Fibroblast of peridontal ligament (primary cell): ENCODE results near the gene PTPRE.
"Not testable (repeated sequence)": the region's sequence is repeated elsewhere in the genome, so short reads cannot be mapped to it uniquely, and the experiment has no call there.

ENCODE experiments used
- DNase-seq: peaks from one replicate; pipeline ENCODE4 v3.0.0-alpha.2; 2010; ENCODE audit errors: extremely low read depth

Gene PTPRE

DNA sequence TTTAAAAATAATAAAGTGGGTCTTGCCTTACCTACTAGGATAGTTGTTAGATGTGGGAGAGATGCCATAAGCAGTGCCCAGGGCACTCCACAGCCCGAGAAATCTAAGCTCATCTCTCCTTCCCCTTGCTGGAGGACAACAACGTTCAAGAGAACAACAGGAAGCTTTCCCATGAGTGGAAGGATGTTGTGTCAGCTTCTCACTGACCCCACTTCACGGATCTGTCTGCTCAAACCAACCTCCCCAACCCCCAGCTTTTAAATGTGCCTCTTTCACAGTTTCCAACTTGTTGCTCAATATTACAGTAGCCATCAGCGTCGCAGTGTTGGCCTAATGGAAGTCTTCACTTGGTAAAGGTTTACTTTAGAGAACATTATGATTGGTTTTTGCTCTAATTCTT lies 72.1 kb downstream of the PTPRE start:
- no peak for DNase-seq

DNA sequence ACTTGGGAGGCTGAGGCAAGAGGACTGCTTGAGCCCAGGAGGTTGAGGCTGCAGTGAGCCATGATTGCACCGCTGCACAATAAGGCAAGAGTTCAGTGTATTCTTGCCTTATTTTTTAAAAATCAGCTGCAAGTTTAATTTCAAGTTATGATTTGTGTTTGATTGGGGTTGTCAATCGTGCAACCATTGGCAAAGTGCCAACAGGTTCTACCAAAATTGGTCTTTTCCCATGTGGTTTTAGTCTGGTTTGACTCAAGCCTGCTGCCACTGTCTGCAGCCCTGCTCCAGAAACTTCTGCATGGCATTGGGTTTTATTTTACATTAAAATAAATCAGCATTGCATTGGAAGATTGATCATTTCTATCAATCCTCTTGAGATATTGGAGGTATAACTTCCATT lies 72.7 kb downstream of the PTPRE start:
- DNase-seq, result no peak

DNA sequence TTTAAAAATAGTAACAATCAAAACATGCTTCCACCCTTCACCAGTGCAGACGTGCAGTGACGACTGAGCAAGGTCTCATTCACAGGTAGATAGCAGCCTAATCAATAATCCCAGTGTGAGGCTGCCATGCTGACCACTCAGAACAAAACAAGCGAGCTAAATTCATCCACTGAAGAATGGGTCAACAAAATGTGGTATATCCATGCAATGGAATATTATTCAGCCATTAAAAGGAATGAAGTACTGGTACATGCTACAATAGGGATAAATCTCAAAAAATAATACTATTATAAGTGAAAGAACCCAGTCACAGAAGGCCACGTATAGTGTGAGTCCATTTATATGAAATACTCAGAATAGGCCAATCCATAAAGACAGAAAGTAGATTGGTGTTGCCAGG lies 74.0 kb downstream of the PTPRE start:
- DNase-seq, result no peak

DNA sequence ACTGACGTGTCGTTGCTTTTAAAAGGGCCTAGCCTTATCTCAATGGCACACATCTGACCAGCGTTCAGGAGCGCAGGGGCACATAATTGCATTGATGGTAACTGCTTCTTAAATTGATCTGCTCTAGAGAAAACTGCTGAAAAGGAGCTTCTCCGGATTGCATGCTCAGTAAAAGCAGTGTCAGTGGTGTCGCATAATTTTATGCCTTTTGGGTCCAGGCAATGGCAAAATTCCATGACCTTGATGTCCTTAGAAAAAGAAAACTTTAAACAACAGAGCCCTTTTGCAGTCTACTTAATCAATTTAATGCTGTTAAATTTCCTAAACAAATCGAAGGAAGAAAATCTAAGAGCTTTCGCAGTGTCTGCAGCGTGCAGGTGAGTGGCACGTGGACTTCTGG lies 75.7 kb downstream of the PTPRE start:
- DNase-seq, result no peak

DNA sequence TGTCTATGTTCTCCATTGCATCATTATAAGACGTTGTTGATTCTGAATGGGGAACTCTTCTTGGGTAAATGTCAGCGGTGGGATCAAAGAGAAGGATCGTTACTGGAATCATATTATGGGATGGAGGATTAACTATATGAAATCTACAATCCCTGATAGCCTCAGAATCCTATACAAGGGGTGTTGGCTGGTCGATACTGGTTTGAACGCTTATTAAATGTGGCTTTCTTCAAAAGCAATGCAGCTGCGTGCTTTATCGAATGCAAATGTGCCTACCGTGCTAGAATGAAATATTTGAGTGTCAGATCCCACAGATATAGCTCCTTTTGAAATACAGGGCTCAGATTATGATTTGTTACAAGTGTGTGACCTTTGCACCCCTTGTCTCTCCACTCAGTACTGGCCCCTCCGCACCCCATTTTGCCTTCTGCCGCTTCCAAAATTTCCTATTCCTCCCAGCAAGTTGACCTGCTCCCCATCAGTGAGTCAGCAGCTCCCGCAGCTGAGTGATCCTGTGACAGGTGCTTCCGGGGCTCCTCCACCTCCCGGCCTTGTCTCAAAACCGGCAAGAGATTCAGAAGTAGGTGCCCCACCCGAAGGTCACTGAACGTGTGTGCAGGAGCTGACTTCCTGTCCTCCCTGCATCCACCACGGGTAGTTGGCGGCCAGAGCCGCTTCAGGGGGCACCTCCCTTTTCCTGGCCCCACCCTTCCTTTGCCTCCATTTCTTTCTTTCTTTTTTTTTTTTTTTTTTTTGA lies 76.6 kb downstream of the PTPRE start:
- DNase-seq, result no peak

DNA sequence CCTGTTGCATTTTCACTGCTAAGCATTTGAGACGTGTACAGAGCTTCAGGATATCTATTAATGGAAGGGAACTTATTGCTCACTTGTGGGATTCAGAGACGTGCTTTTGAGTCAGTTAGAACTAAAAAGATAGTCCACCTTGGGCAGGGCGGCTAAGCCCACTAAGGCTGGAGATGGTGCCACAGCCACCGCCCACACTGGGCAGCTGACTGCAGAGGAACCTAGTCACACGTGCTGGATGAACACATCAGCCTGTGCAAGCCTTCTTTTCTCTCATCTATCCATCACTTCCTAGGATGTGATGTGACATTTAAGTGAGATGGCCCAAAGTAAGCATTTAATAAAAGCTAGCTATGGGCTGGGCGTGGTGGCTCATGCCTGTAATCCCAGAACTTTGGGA lies 78.0 kb downstream of the PTPRE start:
- no peak for DNase-seq

DNA sequence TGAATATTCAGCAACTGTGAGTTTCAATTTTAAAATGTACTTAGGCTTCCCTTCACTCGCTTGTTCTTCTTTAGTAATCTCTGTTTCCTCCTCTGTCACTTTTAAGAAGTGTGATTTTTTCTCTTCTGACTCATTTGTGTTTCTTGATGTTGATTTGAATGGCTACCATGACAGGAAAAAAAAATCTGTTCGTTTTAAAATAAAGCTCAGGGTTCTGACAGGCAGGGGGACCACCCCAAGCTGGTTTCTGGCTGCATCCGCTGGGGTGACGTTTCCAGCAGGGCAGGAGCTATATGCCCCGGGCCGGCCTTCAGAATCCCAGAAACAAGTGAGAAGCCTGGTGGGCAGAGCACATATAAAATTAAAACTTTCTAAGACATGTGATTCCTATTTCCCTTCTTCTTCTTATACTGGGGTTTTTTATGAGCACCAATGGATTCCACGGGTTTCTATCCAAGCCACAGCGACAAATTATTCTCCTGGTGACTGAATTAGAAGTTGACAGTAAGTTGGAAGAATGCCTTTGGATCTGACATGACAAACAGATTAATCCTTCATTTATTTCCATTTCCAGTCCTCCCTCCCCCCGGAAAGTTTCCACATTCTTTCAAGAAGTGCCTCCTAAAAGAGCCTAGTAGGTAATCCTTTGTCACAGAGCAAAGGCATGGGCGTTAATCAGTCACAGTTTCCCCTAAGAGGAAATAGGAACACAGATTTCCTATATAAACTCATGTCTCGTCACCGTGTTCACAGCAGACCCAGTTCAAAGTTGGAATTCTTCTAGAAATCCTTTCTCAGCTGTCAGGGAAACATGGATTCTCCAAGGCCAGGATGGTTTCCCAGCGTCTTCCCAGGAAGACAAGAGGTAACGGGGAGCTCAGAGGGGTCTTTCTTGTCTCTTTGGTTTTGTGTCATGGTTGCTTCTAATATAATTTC lies 79.9 kb downstream of the PTPRE start:
- no peak for DNase-seq

DNA sequence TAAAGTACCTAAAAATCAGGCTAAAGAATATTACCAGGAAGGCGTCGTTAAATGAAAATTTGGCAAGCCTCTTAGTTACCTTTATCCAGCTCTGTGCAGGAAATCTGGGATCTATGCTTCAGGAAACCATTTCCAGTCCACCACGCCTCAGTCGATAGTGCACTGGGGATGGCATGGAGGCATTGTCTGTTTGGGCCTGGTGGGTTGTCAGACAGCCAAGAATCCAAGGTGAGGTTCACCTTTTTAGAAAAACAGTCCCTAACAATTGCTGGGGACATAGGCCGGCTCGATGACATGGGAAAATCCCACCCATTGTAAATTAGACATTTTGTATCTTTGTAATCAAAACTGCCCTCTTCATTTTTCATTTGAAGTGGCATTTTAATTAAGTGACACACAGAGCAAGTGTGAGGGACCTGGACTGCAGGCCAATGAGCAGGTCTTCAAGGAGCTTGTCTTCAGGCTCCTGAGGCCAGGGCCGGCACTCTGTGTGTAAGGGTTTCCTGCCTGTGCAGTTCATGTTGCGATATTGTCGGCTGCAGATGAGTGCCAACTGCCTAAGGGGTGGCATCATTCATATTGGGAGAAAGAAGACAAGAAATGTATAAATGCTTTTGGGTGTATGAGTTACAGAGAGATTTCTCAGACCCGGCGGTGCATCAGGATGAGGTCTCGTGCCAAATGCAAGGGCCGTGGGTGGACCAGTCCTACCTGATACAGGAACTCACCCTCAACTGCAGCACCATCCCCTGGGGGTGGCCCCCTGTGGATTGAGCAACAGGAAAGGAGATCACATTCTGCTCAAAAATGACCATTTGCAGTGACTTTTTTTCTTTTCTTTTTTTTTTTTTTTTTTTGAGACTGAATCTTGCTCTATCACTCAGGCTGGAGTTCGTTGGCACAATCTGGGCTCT lies 80.8 kb downstream of the PTPRE start:
- no peak for DNase-seq

DNA sequence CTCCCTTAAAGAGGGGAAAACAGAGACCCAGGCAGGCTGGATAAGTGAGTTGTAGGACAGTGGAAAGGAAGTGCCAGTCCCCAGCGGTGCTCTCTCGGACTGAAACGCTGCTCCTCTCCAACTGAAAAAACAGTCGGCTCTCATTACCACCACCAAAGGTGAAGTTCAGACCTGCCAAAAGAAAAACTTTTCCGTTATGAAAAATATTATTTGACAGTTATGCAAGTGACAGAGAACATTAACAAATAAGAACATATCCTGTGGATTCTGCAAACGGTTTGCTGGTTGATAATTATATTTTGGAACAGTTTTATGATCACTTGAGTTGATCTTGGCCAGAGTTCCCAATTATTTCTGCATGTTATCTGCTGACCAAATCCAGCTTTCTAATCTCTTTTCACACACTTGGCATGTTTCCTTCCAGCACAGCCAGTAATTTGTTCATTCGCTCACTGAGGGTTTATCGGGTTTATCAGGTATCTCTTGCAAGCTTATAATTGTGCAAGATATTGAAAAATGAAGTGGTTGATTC lies 82.6 kb downstream of the PTPRE start:
- no peak for DNase-seq

DNA sequence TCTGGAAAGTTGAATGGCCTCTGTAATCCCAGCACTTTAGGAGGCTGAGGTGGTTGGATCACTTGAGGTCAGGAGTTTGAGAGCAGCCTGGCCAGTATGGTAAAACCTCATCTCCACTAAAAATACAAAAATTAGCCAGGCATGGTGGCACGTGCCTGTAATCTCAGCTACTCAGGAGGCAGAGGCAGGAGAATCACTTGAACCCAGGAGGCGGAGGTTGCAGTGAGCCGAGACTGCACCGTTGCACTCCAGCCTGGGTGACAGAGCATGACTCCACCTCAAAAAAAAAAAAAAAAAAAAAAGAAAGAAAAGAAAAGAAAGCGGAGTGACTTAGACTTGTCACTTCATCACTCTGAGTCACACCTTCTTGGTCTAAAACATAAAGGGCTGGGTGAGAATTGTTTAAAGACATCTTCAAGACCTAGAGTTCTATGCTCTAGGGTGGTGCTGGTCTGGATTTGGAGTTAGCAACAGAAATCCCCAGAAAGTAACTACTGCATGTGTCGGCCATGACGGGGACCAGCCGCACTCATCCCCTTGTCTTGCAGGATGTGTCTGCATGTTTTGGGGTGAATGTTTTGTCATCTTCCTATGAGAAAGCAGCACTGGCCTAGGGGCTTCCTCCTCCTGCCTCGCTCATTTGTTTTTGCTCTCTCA lies 83.4 kb downstream of the PTPRE start:
- not testable (repeated sequence) for DNase-seq

DNA sequence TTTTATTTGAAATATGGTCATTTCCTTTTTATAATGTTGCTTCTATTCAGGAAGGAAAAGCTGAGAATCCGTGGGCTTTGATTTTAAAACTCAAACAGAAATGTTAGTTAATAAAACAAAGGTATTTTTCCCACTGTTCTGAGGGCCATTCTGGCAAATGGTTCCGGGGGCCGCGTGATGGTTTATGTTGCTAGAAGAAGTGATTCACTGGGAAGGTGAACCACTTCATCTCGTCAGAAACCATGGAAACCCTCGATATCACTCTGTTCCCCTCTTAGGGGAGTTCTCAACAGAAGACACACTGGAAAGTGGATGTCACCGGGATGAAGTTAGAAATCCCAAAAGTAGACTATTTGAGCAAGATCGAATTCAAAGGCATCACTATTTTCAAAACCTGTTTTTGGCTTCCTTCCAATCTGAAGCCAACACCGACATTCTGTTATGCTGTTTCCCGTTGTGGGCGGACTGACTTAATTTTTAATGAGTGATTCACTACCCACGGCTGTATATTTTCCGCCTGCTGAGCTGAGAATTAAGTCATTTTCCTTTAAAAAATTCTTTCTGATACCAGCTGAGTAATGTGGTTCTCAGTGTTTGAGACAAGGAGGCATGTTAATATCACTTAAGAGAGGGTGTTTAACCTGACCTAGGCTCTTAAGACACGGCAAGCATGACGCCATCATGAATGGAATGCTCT lies 84.1 kb downstream of the PTPRE start:
- peak; percentile 7 for DNase-seq

DNA sequence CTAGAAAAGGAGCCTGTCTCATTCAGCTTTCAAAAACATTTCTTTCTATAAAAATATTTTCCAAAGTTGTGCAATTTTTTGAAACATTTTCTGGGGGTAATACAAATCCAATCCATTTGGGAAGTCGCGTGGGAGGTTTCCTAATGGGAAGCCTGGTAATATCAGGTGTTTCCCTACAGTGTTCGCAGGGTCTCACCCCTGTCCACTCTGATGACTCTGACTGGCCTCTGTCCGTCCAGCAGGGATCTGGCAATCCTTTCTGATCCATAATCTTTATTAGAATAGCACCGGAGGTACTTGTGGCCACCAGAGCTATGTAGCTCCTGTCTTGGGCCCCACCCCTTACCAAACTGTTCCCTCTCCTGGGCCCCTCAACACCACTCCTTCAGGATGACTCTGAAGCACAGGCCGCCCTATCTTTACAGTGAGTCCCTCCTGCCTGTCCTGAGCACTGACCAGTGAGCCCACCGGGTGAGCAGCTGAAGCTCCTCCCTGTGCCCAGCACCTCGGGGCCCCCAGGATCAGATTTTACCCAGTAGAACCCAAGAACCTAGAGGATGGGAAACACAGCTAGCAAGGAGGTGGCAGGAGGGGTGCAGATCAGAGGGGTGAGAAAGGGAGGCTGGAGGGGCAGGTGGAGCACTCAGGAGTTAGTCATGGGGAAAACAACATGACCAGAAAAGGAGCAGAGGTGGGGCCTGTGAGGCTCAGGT lies 84.8 kb downstream of the PTPRE start:
- no peak for DNase-seq

DNA sequence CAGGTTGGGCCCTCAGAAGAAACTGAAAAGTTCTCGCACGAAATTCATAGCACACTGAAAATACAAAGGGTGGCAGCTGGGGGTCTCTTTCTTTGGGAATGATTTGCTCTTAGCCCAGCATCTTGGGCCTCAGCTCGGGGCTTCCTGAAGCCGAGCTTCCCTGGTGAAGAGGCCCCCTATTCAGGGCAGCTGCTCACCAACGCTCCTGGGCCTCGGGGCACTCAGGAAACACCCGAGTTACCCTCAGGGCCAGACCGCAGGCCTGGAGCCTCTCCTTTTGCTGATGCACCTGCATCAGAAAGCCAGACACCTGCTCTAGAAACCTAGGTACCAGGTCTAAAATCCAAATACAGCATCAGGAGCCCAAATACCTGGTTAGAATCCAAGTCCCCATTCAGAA lies 85.5 kb downstream of the PTPRE start:
- DNase-seq, result no peak

DNA sequence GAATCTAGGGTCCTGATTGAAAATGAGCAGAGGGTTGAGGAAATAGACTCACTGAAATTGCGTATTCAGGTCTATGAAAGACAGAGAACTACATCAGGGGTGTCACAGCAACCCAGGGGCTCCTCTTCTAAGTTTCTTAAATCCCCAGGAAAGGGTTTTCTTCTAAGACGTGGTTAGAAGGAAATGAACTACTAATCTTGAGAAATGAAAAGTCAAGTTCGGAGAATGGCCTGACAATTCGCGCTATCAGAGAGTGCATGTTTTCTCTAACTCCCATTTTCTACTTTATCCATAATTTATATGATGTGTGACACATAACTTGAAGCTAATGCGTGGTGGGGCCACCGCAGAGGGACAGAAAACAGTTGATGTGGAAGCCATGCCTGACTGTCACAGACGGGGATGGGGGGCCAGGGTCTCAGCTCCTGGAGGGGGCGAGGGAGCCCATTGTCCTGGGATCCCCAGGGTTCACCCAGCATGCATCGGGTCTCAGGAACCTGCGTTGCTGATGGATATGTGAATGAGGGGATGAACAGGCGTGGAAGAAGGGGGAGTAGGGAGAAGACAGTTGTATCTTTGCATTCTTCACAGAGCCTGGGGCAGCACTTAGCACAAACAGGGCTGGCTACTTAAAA lies 86.3 kb downstream of the PTPRE start:
- no peak for DNase-seq

DNA sequence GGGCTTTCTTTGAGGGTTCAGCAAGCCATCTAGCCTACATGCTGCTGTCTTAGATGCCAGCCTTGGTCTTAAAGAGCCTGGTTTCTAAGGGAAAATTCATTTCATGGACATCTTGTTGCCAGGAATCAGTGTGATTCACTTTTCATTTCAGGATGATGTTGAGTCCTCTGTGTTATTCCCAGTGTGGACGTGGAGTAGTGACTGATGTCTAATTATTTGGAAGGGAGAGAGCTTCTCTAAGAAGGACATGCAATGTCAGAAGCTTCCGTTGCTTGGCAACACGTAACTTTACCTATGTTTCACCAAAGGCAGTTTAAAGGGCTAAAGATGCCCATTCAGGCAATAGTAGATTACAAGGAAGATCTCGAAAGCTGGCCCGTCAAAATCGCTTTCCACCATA lies 89.0 kb downstream of the PTPRE start:
- no peak for DNase-seq

DNA sequence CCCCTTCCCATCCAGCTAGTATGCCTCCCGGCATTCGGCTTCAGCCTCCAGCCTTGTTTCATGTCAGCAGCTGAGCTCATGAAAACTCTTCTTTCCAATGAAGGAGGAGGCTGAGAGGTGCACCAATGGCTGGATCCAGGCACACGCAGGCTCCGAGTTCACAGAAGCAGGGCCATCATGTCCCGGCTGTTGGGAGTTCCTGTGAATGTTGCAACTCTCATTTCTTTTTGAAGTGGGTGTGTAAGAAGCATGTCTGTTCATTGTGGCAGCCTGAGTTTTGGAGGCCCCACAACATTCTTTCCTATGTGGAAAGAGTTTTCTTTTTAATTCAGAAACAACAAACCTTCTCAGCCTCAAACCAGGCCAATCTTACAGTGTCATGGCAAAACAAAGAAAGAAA lies 89.7 kb downstream of the PTPRE start:
- DNase-seq, result no peak

DNA sequence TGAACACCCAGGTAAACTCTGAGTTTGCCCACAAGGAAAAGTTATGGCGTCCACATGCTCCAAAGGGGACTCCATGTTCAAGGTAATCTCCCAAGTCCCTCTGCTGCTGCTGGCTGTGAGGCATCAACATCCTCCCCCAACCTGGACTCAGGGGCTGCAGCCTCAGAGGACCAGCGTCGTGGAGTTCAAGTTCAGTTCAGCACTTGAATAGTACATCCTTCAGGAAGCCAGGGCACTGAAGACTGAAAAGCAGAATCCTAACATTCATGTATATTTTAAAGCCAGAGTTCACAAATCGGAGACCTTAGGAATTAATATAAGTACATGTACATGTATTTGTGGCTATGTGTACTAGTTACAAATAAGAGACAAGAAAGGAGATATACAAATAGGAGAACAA lies 90.4 kb downstream of the PTPRE start:
- no peak for DNase-seq

DNA sequence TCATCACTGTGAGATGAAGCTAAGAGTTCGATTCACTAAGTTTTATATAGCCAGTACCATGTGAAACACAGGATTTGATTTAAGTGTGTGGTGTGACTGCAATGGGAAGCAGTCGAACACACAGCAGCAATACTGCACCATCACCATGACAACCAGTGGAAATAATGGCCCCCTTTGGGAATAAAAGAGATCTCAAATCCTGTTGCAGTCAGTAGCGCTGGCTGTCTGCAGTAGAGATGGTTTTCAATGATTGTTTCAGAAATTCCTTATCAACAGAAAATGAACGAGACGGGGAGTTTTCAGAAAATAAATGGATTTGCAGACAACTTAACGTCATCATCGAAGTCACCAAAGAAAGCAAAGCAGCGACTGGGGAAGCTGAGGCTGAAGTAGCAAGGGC lies 91.0 kb downstream of the PTPRE start:
- no peak for DNase-seq

DNA sequence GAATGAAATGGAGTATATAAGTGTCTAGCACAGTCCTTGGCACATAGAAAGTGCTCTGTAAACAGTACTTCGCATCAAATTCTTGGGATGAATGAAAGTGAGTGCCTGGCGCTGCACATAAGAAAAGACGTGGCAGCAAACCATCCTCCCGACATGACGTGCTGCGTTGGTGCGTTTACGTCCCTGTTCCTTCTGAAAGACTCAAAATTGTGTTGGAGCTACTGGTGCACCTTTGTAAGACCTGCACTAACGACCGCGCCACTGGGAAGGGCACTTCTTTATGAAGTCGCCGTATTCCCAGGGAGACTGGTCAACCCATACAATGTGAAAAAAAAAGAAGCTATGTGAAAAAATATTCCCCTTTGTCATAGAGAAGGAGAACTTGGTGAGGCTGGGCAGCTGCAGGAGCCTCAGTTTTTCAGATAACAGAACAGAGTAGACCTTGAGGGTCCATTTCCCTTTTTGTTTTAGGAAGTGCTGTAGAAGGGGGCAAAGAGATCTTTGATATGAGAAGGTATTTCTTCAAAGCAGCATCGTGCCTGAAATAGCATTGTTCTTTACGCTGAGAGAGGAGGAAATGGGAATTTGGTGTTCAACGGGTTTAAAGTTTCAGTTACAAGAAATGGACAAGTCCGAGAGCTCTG lies 91.7 kb downstream of the PTPRE start:
- no peak for DNase-seq
